ENCODE data around the gene ST14.

Gene ST14

GRCh38 chr11:130202009-130202817, 42.6 kb downstream of the ST14 start:
- Histone ChIP-seq H3K9me3 (no peaks in the 10 kb centered on the region), H3K4me1 (no peaks in the 10 kb centered on the region), H3K27me3 (no peaks in the 10 kb centered on the region), H3K4me3 (no peak overlapping the region), H3K27ac (no peak overlapping the region), H3K36me3 (peaks cover 0 to 50% (median 0%) of the 10 kb centered on the region in 3 donors)
- TF ChIP-seq CTCF (IDR thresholded peaks at IDR 0.05) = no peak
- no peak for DNase-seq
- intact Hi-C loops (cut with DNase I; ENCODE audit: low total_unique reads) = no loop called here

- Histone ChIP-seq H3K27ac (no peak overlapping the region), H3K4me1 (no peaks in the 10 kb centered on the region), H3K36me3 (peaks cover 0 to 42% (median 0%) of the 10 kb centered on the region in 3 donors), H3K9me3 (no peaks in the 10 kb centered on the region), H3K27me3 (no peaks in the 10 kb centered on the region), H3K4me3 (no peak overlapping the region)
- no peak for TF ChIP-seq CTCF (IDR thresholded peaks at IDR 0.05)
- intact Hi-C loops (cut with DNase I; ENCODE audit: low total_unique reads) = no loop called here
- DNase-seq = peak in 1 of 2 donors; percentile 21
These were observed 43.5 kb downstream of the ST14 start for GRCh38 chr11:130202818-130203689.

DNA sequence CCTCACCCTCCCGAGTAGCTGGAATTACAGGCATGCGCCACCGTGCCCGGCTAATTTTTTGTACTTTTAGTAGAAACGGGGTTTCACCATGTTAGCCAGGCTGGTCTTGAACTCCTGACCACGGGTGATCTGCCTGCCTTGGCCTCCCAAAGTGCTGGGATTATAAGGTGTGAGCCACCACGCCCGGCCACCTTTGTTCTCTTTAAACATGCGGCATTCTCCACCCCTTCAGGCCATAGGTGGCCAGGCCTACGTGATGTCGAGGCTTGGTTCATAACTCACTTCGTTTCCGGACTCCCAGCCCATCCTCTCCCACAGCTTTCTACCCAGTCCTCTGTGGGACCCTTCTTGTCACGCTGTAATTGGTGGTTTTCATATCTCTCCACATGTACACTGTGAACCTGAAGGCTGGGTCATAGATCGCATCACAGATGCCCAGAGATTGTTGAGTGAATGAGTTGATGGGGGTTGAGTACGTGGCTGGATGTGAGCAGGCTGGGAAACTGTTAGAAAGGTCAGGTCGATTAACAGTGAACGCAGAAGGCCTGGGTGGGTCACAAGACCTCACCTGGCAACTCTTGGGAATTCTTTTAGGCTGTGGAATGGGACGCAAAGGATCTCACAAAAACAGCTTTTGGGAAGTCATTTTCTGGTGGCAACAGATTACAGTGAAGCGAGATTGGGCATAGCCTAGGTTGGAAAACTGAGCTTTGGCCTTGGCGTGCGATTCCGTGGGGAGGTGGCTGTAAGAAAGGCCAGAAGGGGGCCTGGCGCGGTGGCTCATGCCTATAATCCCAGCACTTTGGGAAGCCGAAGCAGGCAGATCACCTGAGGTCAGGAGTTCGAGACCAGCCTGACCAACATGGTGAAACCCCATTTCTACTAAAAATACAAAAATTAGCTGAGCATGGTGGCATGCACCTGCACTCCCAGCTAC, 44.5 kb downstream of the ST14 start:
- H3K36me3 ChIP-seq = peaks cover 0 to 37% (median 0%) of the 10 kb centered on the region in 3 donors
- intact Hi-C loops (cut with DNase I; ENCODE audit: low total_unique reads) = no loop called here
- no peak for TF ChIP-seq CTCF (IDR thresholded peaks at IDR 0.05)
- H3K27me3 ChIP-seq = no peaks in the 10 kb centered on the region
- DNase-seq = peak in 1 of 2 donors; percentile 48
- no peaks in the 10 kb centered on the region for H3K9me3 ChIP-seq
- no peak overlapping the region for H3K4me3 ChIP-seq
- no peaks in the 10 kb centered on the region for H3K4me1 ChIP-seq
- H3K27ac ChIP-seq = no peak overlapping the region

- intact Hi-C loops (cut with DNase I; ENCODE audit: low total_unique reads) = no loop called here
- H3K9me3 ChIP-seq = no peaks in the 10 kb centered on the region
- H3K4me3 ChIP-seq = no peak overlapping the region
- no peaks in the 10 kb centered on the region for H3K27me3 ChIP-seq
- H3K27ac ChIP-seq = no peak overlapping the region
- peak in 1 of 2 donors; percentile 37 for DNase-seq
- H3K36me3 ChIP-seq = peaks cover 0 to 30% (median 0%) of the 10 kb centered on the region in 3 donors
- H3K4me1 ChIP-seq = no peaks in the 10 kb centered on the region
- TF ChIP-seq CTCF (IDR thresholded peaks at IDR 0.05) = no peak
These were observed 45.1 kb downstream of the ST14 start for GRCh38 chr11:130204703-130205095.

DNA sequence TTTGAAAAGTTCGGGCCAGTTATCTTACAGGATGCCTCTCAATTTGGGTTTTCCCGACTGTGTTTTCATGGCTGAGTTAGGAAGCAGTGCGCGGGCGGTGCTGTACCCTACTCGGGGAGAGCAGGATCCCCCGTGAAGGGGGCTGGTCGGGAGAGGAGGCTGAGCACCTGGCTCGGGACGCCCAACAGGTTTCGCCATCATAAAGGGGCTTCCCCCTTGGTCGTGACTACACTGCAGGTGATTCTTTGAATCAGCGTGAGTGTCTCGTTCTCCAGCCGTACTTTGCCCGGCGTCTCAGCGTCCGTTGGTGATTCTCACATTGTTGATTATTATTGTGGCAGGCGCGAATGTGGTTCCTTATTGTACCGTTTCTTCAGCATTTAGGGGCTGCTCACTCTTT, 46.6 kb downstream of the ST14 start:
- Histone ChIP-seq H3K27me3 (no peaks in the 10 kb centered on the region), H3K9me3 (no peaks in the 10 kb centered on the region), H3K27ac (no peak overlapping the region), H3K36me3 (peaks cover 0 to 16% (median 0%) of the 10 kb centered on the region in 3 donors), H3K4me1 (no peaks in the 10 kb centered on the region), H3K4me3 (no peak overlapping the region)
- intact Hi-C loops (cut with DNase I; ENCODE audit: low total_unique reads) = no loop called here
- peak in 1 of 2 donors; percentile 48 for DNase-seq
- TF ChIP-seq CTCF (IDR thresholded peaks at IDR 0.05) = no peak
